ENCODE data around the gene SORCS2.

GRCh38 chr4:7148337-7148736 lies 44.0 kb upstream of the SORCS2 start:
- no peak for TF ChIP-seq CTCF (IDR thresholded peaks at IDR 0.05)
- no peak for TF ChIP-seq EZH2 (IDR thresholded peaks at IDR 0.05)
- no peak for TF ChIP-seq EZH2phosphoT487 (IDR thresholded peaks at IDR 0.05)

Data from neural progenitor cell (in vitro differentiated cells).